Raji (cell line): ENCODE measurements around the gene SHC4.

ENCODE experiments used
- POLR2A ChIP-seq: IDR thresholded peaks from 2 replicates; pipeline ENCODE4 v1.6.1; 2011; ENCODE audit warnings: low read depth, low read length, control low read depth; ENCODE audit not compliant: insufficient read depth

SHC4 gene

GRCh38 chr15:48875241-48875960 is 88.3 kb downstream of the SHC4 start:
- TF ChIP-seq POLR2A: no peak

DNA sequence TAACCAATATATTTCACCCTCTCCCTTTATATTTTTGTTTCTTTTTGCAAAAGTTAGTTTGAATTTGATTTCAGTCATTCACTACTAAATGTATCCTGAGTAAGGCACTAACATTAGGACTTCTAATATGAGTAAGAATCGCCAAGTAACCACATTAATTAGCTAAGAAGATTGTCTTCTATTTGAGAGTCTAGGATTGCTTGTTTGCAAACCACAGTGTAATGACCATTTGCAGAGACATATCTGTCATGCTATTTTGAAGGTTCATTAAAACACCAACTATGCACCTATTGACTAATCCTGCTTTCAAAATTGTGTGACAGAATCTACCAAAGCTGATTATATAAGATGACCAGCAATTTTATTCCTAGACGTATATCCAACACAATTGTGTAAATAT is 91.1 kb downstream of the SHC4 start:
- TF ChIP-seq POLR2A: no peak

GRCh38 chr15:48871542-48871941 is 92.2 kb downstream of the SHC4 start:
- no peak for TF ChIP-seq POLR2A

GRCh38 chr15:48869966-48870365 is 93.8 kb downstream of the SHC4 start:
- no peak for TF ChIP-seq POLR2A

DNA sequence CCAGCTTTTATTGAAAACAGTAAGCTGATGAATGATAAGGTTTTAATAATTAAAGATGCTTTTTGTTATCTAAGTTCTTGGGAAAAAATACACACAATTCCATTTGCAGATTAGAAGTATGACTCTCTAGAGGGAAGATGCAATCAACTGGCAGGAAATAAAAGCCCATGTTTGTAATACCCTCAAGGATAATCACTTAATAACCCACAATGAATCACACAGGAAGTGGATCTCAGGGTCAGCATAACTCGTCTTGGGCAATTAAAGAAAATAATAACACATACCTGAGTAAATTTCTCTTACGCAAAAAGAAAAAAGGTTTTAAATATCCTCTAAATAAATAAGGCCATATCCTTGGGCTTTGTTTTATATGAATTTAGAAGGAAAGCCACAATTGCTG is 95.2 kb downstream of the SHC4 start:
- TF ChIP-seq POLR2A: no peak

GRCh38 chr15:48868023-48868422 is 95.7 kb downstream of the SHC4 start:
- no peak for TF ChIP-seq POLR2A

DNA sequence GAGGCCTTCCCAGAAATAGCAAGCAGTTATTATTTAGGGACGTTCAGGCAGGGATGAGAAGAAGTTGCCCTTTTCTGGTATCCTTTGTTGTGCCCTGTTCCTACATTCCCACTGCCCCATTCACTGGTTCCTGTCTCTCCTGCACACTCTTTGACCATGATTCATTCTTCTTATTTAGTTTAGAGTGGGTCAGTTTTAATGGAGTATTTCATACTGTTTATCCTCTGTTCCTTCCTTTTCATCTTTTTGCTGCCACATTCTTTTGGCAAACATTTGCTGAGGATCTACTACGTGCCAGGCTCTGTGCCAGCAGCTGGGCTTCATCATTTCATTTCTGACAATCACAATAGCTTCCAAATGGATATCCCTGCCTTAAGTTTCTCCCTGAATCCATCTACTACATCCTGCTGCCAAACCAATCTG is 97.6 kb downstream of the SHC4 start:
- no peak for TF ChIP-seq POLR2A

GRCh38 chr15:48865370-48866079 is 98.2 kb downstream of the SHC4 start:
- no peak for TF ChIP-seq POLR2A

DNA sequence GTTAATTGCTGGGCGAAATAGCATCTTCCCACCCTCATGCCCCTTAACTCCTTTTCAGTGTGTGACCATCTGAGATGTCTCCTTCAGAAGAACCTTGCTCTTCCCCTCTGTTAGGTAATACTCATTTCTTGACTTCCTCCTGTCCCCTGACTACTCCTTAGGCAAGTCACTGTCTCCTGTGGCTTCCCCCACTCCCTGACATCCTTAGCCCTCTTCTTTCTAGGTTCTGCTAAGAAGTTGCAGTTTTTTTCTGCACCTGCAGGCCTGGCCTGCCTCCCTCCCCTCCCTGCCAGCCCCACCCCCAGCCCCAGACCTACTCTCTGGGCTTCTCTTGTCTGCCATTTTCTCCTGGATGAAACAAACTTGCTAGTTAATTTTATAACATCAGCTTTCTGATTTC is 101.0 kb downstream of the SHC4 start:
- no peak for TF ChIP-seq POLR2A

DNA sequence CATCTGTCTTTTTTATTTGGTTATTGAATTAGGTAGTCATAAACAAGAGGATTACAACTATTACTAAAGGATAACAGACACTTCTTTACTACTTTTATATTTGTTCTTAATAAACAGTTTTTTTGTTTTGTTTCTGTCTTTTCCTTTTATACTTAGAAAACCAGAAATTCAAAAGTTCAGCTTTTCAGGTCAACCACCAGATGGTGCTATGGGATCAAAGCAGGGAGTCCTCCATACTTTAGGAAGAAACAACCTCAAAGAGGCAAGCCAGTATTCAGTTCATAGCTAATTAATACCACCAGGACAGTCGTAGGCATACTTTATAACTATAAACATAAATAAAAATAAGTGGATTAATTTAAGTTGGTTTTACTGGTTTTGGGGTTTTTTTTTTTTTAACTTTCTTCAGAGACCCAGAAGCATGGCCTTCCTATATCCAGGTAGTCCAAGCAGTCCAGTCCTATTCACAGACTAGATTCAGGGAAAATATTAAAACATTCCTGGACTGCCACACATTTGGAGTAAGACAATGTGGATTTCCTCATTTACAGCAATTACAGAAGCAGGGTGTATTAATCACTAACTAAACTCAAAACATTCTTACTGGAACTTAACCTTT is 101.8 kb downstream of the SHC4 start:
- no peak for TF ChIP-seq POLR2A

GRCh38 chr15:48859426-48859825 is 104.3 kb downstream of the SHC4 start:
- TF ChIP-seq POLR2A: no peak

GRCh38 chr15:48858401-48858800 is 105.3 kb downstream of the SHC4 start:
- TF ChIP-seq POLR2A: no peak

GRCh38 chr15:48856942-48857341 is 106.8 kb downstream of the SHC4 start:
- no peak for TF ChIP-seq POLR2A

DNA sequence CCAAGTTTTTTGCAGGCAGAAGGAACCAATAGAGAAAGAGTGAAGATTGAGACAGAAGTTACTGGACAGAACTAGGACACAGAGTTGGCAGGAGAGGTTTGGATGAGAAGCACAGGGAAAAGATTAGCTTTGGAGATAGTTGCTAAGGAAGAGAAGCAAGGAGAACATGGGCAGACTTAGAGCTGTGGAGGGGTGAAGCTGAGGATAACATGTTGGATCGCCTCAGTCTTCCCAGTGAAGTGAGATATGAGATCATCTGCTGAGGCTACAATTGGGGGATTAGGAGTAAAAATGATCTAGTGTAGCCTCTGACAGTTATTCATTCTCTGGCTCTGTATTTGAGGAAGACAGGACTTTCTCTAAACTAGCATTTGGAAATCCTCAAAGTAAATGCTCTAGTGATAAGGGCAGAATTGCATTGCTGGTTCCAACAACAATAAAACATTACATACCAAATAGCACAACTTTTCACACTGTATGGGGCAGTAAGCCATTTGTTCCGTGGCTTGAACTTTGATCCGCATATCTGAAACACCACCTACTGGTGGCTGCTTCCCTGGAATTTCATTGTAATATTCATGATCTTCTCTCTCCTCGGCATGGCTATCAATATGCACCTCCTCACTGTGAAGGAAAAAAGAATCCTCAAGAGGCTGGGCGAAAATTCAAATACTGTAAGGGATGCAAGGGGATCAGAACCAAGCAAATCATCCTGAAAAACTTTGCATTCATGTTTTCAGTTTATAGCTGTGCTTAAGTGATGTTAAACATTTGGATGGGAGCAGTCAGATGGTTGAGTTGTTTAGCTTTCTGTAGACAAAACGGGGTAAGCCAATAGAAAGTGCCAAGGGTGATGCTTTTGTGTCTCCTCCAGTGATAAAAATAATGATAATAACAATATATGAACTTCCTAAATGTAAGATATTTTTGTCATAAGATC is 107.9 kb downstream of the SHC4 start:
- TF ChIP-seq POLR2A: no peak

- no peak for TF ChIP-seq POLR2A
Observed at GRCh38 chr15:48851956-48852355, 111.8 kb downstream of the SHC4 start.
